Mesendoderm (in vitro differentiated cells): Measurements from ENCODE around the gene PIP5K1C.

ENCODE experiments used
- DNase-seq: peaks from one replicate; pipeline ENCODE4 v3.0.0; 2013
- H2AK5ac ChIP-seq: 2 replicates; pipeline ENCODE4 v1.6.1; 2013; ENCODE audit warnings: low read length, inconsistent platforms
- H2BK120ac ChIP-seq: 2 replicates; pipeline ENCODE4 v1.6.1; 2013; ENCODE audit warnings: low read depth, mild to moderate bottlenecking, low read length, moderate library complexity, mixed read lengths
- H2BK15ac ChIP-seq: replicated peaks from 2 replicates; pipeline ENCODE4 v1.6.1; 2013; ENCODE audit warnings: low read depth, mild to moderate bottlenecking, moderate library complexity
- H2BK5ac ChIP-seq: 2 replicates; pipeline ENCODE4 v1.6.1; 2013; ENCODE audit warnings: low read length, inconsistent platforms
- H3K18ac ChIP-seq: 2 replicates; pipeline ENCODE4 v1.6.1; 2013; ENCODE audit warnings: mild to moderate bottlenecking, low read length, mixed read lengths
- H3K23ac ChIP-seq: one replicate; pipeline ENCODE4 v1.6.1; 2013; ENCODE audit warnings: low read length
- H3K27ac ChIP-seq: 2 replicates; pipeline ENCODE4 v1.5.1; 2013; ENCODE audit warnings: low read depth, mild to moderate bottlenecking, inconsistent platforms, low read length, moderate library complexity
- H3K27me3 ChIP-seq: 2 replicates; pipeline ENCODE4 v1.6.1; 2013; ENCODE audit warnings: low read length, control low read depth, mild to moderate bottlenecking, inconsistent platforms; ENCODE audit not compliant: insufficient read depth, poor library complexity
- H3K36me3 ChIP-seq: 2 replicates; pipeline ENCODE4 v1.6.1; 2013; ENCODE audit warnings: low read length, inconsistent platforms; ENCODE audit not compliant: control insufficient read depth, insufficient read depth
- H3K4ac ChIP-seq: one replicate; pipeline ENCODE4 v1.6.1; 2013; ENCODE audit warnings: low read depth, mild to moderate bottlenecking, low read length, moderate library complexity
- H3K4me1 ChIP-seq: 2 replicates; pipeline ENCODE4 v1.6.1; 2013; ENCODE audit warnings: low read depth, low read length, inconsistent platforms; ENCODE audit not compliant: control insufficient read depth
- H3K4me2 ChIP-seq: 2 replicates; pipeline ENCODE4 v1.6.1; 2013; ENCODE audit warnings: low read length
- H3K4me3 ChIP-seq: 2 replicates; pipeline ENCODE4 v1.5.1; 2013; ENCODE audit warnings: mild to moderate bottlenecking, low read length
- H3K56ac ChIP-seq: one replicate; pipeline ENCODE4 v1.6.1; 2013; ENCODE audit warnings: low read length
- H3K79me1 ChIP-seq: 2 replicates; pipeline ENCODE4 v1.6.1; 2013; ENCODE audit warnings: low read length, inconsistent platforms
- H3K79me2 ChIP-seq: 2 replicates; pipeline ENCODE4 v1.6.1; 2013; ENCODE audit warnings: mild to moderate bottlenecking, low read length; ENCODE audit not compliant: control insufficient read depth, insufficient read depth
- H3K9ac ChIP-seq: 2 replicates; pipeline ENCODE4 v1.6.1; 2013; ENCODE audit warnings: low read length, inconsistent platforms
- H4K5ac ChIP-seq: one replicate; pipeline ENCODE4 v1.6.1; 2013; ENCODE audit warnings: low read length
- H4K8ac ChIP-seq: one replicate; pipeline ENCODE4 v1.6.1; 2013; ENCODE audit warnings: low read depth, mild to moderate bottlenecking, control low read depth, low read length, moderate library complexity
- WGBS: extraction: QIAGEN DNeasy Blood & Tissue Kit; methylation state at CpG from one replicate; pipeline ENCODE4 v1.1.7; 2013; ENCODE audit warnings: low lambda C conversion rate, missing lambda C conversion rate; ENCODE audit not compliant: insufficient coverage; ENCODE audit errors: extremely low coverage; 5-methylcytosine and 5-hydroxymethylcytosine counted together

PIP5K1C gene

GRCh38 chr19:3665681-3666544 is 34.4 kb downstream of the PIP5K1C start:
- H2AK5ac ChIP-seq, result no peak overlapping the region
- H3K36me3 ChIP-seq, result peaks cover 2% of the 10 kb centered on the region
- H3K4me2 ChIP-seq, result no peak overlapping the region
- no peaks in the 10 kb centered on the region for H3K27me3 ChIP-seq
- no peak overlapping the region for H3K18ac ChIP-seq
- H2BK15ac ChIP-seq, result no peak overlapping the region
- H4K8ac ChIP-seq, result no peak overlapping the region
- H3K4ac ChIP-seq, result no peak overlapping the region
- no peak overlapping the region for H3K23ac ChIP-seq
- H3K79me1 ChIP-seq, result no peaks in the 10 kb centered on the region
- no peak overlapping the region for H2BK120ac ChIP-seq
- no peak overlapping the region for H3K9ac ChIP-seq
- WGBS, result no CpG with 5 or more reads among the region's 40 CpGs
- no peak overlapping the region for H3K27ac ChIP-seq
- H4K5ac ChIP-seq, result no peak overlapping the region
- H3K56ac ChIP-seq, result no peak overlapping the region
- H3K4me3 ChIP-seq, result no peak overlapping the region
- DNase-seq, result no peak
- no peaks in the 10 kb centered on the region for H3K4me1 ChIP-seq
- no peaks in the 10 kb centered on the region for H3K79me2 ChIP-seq
- H2BK5ac ChIP-seq, result no peak overlapping the region

- H3K27me3 ChIP-seq, result no peaks in the 10 kb centered on the region
- no peak overlapping the region for H3K23ac ChIP-seq
- no peak overlapping the region for H2BK120ac ChIP-seq
- H3K79me2 ChIP-seq, result no peaks in the 10 kb centered on the region
- H4K5ac ChIP-seq, result no peak overlapping the region
- peaks cover 2% of the 10 kb centered on the region for H3K36me3 ChIP-seq
- H2AK5ac ChIP-seq, result no peak overlapping the region
- no peak overlapping the region for H3K4ac ChIP-seq
- H3K79me1 ChIP-seq, result no peaks in the 10 kb centered on the region
- H4K8ac ChIP-seq, result no peak overlapping the region
- no peak overlapping the region for H2BK15ac ChIP-seq
- DNase-seq, result no peak
- H3K56ac ChIP-seq, result no peak overlapping the region
- no peak overlapping the region for H3K4me2 ChIP-seq
- H3K4me3 ChIP-seq, result no peak overlapping the region
- no CpG with 5 or more reads among the region's 19 CpGs for WGBS
- no peaks in the 10 kb centered on the region for H3K4me1 ChIP-seq
- H3K9ac ChIP-seq, result no peak overlapping the region
- H3K18ac ChIP-seq, result no peak overlapping the region
- H3K27ac ChIP-seq, result no peak overlapping the region
- no peak overlapping the region for H2BK5ac ChIP-seq
Observed at GRCh38 chr19:3664879-3665642, 35.2 kb downstream of the PIP5K1C start.

GRCh38 chr19:3663838-3664237 is 36.4 kb downstream of the PIP5K1C start:
- Histone ChIP-seq H3K79me1 (no peaks in the 10 kb centered on the region), H4K8ac (no peak overlapping the region), H3K27ac (no peak overlapping the region), H3K18ac (no peak overlapping the region), H3K23ac (no peak overlapping the region), H2BK120ac (no peak overlapping the region), H2BK5ac (no peak overlapping the region), H2AK5ac (no peak overlapping the region), H3K4me3 (no peak overlapping the region), H3K79me2 (no peaks in the 10 kb centered on the region), H3K9ac (no peak overlapping the region), H3K56ac (no peak overlapping the region), H3K4me2 (no peak overlapping the region), H3K4ac (no peak overlapping the region), H2BK15ac (no peak overlapping the region), H3K36me3 (peaks cover 2% of the 10 kb centered on the region), H3K4me1 (no peaks in the 10 kb centered on the region), H4K5ac (no peak overlapping the region), H3K27me3 (no peaks in the 10 kb centered on the region)
- no CpG with 5 or more reads among the region's 18 CpGs for WGBS
- DNase-seq, result no peak

- peak; percentile 23 for DNase-seq
- no peak overlapping the region for H3K27ac ChIP-seq
Observed at GRCh38 chr19:3661284-3662238, 38.7 kb downstream of the PIP5K1C start.

GRCh38 chr19:3660493-3661219 is 39.6 kb downstream of the PIP5K1C start:
- Histone ChIP-seq H3K56ac (no peak overlapping the region), H3K9ac (no peak overlapping the region), H3K4me2 (no peak overlapping the region), H2AK5ac (no peak overlapping the region), H3K18ac (no peak overlapping the region), H4K5ac (no peak overlapping the region), H3K27me3 (no peaks in the 10 kb centered on the region), H4K8ac (no peak overlapping the region), H3K79me1 (no peaks in the 10 kb centered on the region), H2BK120ac (no peak overlapping the region), H2BK5ac (no peak overlapping the region), H3K4me3 (no peak overlapping the region), H2BK15ac (no peak overlapping the region), H3K36me3 (peaks cover 2% of the 10 kb centered on the region), H3K79me2 (no peaks in the 10 kb centered on the region), H3K4me1 (no peaks in the 10 kb centered on the region), H3K4ac (no peak overlapping the region), H3K27ac (no peak overlapping the region), H3K23ac (no peak overlapping the region)
- DNase-seq, result no peak
- WGBS, result no CpG with 5 or more reads among the region's 23 CpGs

More at GRCh38 chr19:3661284-3662238, 38.7 kb downstream of the PIP5K1C start:
- Histone ChIP-seq H4K5ac (no peak overlapping the region), H3K23ac (no peak overlapping the region), H3K36me3 (peaks cover 2% of the 10 kb centered on the region), H2BK5ac (no peak overlapping the region), H3K79me2 (no peaks in the 10 kb centered on the region), H2BK15ac (no peak overlapping the region), H3K27me3 (no peaks in the 10 kb centered on the region), H3K79me1 (no peaks in the 10 kb centered on the region), H3K4me1 (no peaks in the 10 kb centered on the region), H3K4ac (no peak overlapping the region), H3K56ac (no peak overlapping the region), H3K4me2 (no peak overlapping the region), H2AK5ac (no peak overlapping the region), H4K8ac (no peak overlapping the region), H3K4me3 (no peak overlapping the region), H2BK120ac (no peak overlapping the region), H3K18ac (no peak overlapping the region), H3K9ac (no peak overlapping the region)
- no CpG with 5 or more reads among the region's 34 CpGs for WGBS
